ENCODE results near the gene TBX3.
"Not testable (repeated sequence)": the region's sequence is repeated elsewhere in the genome, so short reads cannot be mapped to it uniquely, and the experiment has no call there.

TBX3 gene

GRCh38 chr12:114684098-114684869 is at the start of gene TBX3:
TSS of gene TBX3 (minus strand) at chr12:114684175. CDS start at chr12:114683200, 975 bp downstream.
- Histone ChIP-seq H3K9ac (ENCODE audit: insufficient read length, low read depth) (peak within 1 kb of the TSS; percentile 89), H3K4me1 (ENCODE audit: insufficient read depth, insufficient read length) (peaks cover 11% of the 10 kb centered on the region), H3K36me3 (ENCODE audit: insufficient read depth, insufficient read length, low read length) (peaks cover 12% of the 10 kb centered on the region), H3K4me3 (ENCODE audit: insufficient read length, low read depth) (peak within 1 kb of the TSS; percentile 70), H3K27me3 (ENCODE audit: insufficient read depth, insufficient read length) (peaks cover 86% of the 10 kb centered on the region), H3K9me3 (ENCODE audit: insufficient read depth, low read length) (no peaks in the 10 kb centered on the region)
- TF ChIP-seq ZNF274 (IDR thresholded peaks at IDR 0.05; ENCODE audit: low read depth, low read length) (no peak), SUZ12 (IDR thresholded peaks at IDR 0.05; ENCODE audit: extremely low read depth, insufficient read depth, insufficient read length) (no peak), YY1 (IDR thresholded peaks at IDR 0.05; ENCODE audit: insufficient read depth, insufficient read length) (no peak)
- peak; percentile 92 for DNase-seq (ENCODE audit: low read depth, low spot score)

GRCh38 chr12:114732426-114733030 is 48.6 kb upstream of the TBX3 start:
- Histone ChIP-seq H3K27me3 (ENCODE audit: insufficient read depth, insufficient read length) (peaks cover 40% of the 10 kb centered on the region), H3K9ac (ENCODE audit: insufficient read length, low read depth) (no peak overlapping the region), H3K4me3 (ENCODE audit: insufficient read length, low read depth) (no peak overlapping the region), H3K36me3 (ENCODE audit: insufficient read depth, insufficient read length, low read length) (no peaks in the 10 kb centered on the region), H3K4me1 (ENCODE audit: insufficient read depth, insufficient read length) (peaks cover 8% of the 10 kb centered on the region), H3K9me3 (ENCODE audit: insufficient read depth, low read length) (no peaks in the 10 kb centered on the region; the same call in 1 of the 2 replicates)
- TF ChIP-seq YY1 (IDR thresholded peaks at IDR 0.05; ENCODE audit: insufficient read depth, insufficient read length) = no peak
- TF ChIP-seq SUZ12 (IDR thresholded peaks at IDR 0.05; ENCODE audit: extremely low read depth, insufficient read depth, insufficient read length) = no peak
- TF ChIP-seq ZNF274 (IDR thresholded peaks at IDR 0.05; ENCODE audit: low read depth, low read length) = no peak
- no peak for DNase-seq (ENCODE audit: low read depth, low spot score)

GRCh38 chr12:114729731-114730130 is 45.8 kb upstream of the TBX3 start:
- Histone ChIP-seq H3K9ac (ENCODE audit: insufficient read length, low read depth) (no peak overlapping the region), H3K36me3 (ENCODE audit: insufficient read depth, insufficient read length, low read length) (no peaks in the 10 kb centered on the region), H3K4me3 (ENCODE audit: insufficient read length, low read depth) (no peak overlapping the region), H3K9me3 (ENCODE audit: insufficient read depth, low read length) (no peaks in the 10 kb centered on the region), H3K27me3 (ENCODE audit: insufficient read depth, insufficient read length) (peaks cover 13% of the 10 kb centered on the region), H3K4me1 (ENCODE audit: insufficient read depth, insufficient read length) (peaks cover 7% of the 10 kb centered on the region)
- no peak for TF ChIP-seq SUZ12 (IDR thresholded peaks at IDR 0.05; ENCODE audit: extremely low read depth, insufficient read depth, insufficient read length)
- no peak for TF ChIP-seq ZNF274 (IDR thresholded peaks at IDR 0.05; ENCODE audit: low read depth, low read length)
- no peak for TF ChIP-seq YY1 (IDR thresholded peaks at IDR 0.05; ENCODE audit: insufficient read depth, insufficient read length)
- no peak for DNase-seq (ENCODE audit: low read depth, low spot score)

GRCh38 chr12:114726092-114726710 is 42.2 kb upstream of the TBX3 start:
- Histone ChIP-seq H3K4me1 (ENCODE audit: insufficient read depth, insufficient read length) (no peaks in the 10 kb centered on the region), H3K9me3 (ENCODE audit: insufficient read depth, low read length) (no peaks in the 10 kb centered on the region), H3K9ac (ENCODE audit: insufficient read length, low read depth) (no peak overlapping the region), H3K4me3 (ENCODE audit: insufficient read length, low read depth) (no peak overlapping the region), H3K27me3 (ENCODE audit: insufficient read depth, insufficient read length) (no peaks in the 10 kb centered on the region), H3K36me3 (ENCODE audit: insufficient read depth, insufficient read length, low read length) (no peaks in the 10 kb centered on the region)
- TF ChIP-seq YY1 (IDR thresholded peaks at IDR 0.05; ENCODE audit: insufficient read depth, insufficient read length) (no peak), SUZ12 (IDR thresholded peaks at IDR 0.05; ENCODE audit: extremely low read depth, insufficient read depth, insufficient read length) (no peak), ZNF274 (IDR thresholded peaks at IDR 0.05; ENCODE audit: low read depth, low read length) (no peak)
- DNase-seq (ENCODE audit: low read depth, low spot score) = no peak

- DNase-seq (ENCODE audit: low read depth, low spot score); H3K4me1 ChIP-seq (ENCODE audit: insufficient read depth, insufficient read length); H3K27me3 ChIP-seq (ENCODE audit: insufficient read depth, insufficient read length); H3K9me3 ChIP-seq (ENCODE audit: insufficient read depth, low read length); H3K36me3 ChIP-seq (ENCODE audit: insufficient read depth, insufficient read length, low read length); H3K9ac ChIP-seq (ENCODE audit: insufficient read length, low read depth); H3K4me3 ChIP-seq (ENCODE audit: insufficient read length, low read depth): not testable (repeated sequence)
Measured at GRCh38 chr12:114722176-114722575, 38.2 kb upstream of the TBX3 start.

GRCh38 chr12:114721266-114721665 is 37.3 kb upstream of the TBX3 start:
- no peak overlapping the region for H3K4me3 ChIP-seq (ENCODE audit: insufficient read length, low read depth)
- H3K9ac ChIP-seq (ENCODE audit: insufficient read length, low read depth) = no peak overlapping the region
- no peaks in the 10 kb centered on the region for H3K4me1 ChIP-seq (ENCODE audit: insufficient read depth, insufficient read length)
- no peak for DNase-seq (ENCODE audit: low read depth, low spot score)
- no peak for TF ChIP-seq YY1 (IDR thresholded peaks at IDR 0.05; ENCODE audit: insufficient read depth, insufficient read length)
- H3K27me3 ChIP-seq (ENCODE audit: insufficient read depth, insufficient read length) = no peaks in the 10 kb centered on the region
- no peaks in the 10 kb centered on the region for H3K9me3 ChIP-seq (ENCODE audit: insufficient read depth, low read length)
- H3K36me3 ChIP-seq (ENCODE audit: insufficient read depth, insufficient read length, low read length) = no peaks in the 10 kb centered on the region

GRCh38 chr12:114713466-114714215 is 29.7 kb upstream of the TBX3 start:
- H3K27me3 ChIP-seq (ENCODE audit: insufficient read depth, insufficient read length) = no peaks in the 10 kb centered on the region
- no peak overlapping the region for H3K9ac ChIP-seq (ENCODE audit: insufficient read length, low read depth)
- DNase-seq (ENCODE audit: low read depth, low spot score) = no peak
- no peak overlapping the region for H3K4me3 ChIP-seq (ENCODE audit: insufficient read length, low read depth)
- peaks cover 9% of the 10 kb centered on the region; the same call in 1 of the 2 replicates for H3K9me3 ChIP-seq (ENCODE audit: insufficient read depth, low read length)
- peaks cover 2% of the 10 kb centered on the region for H3K4me1 ChIP-seq (ENCODE audit: insufficient read depth, insufficient read length)
- no peaks in the 10 kb centered on the region for H3K36me3 ChIP-seq (ENCODE audit: insufficient read depth, insufficient read length, low read length)
- TF ChIP-seq ZNF274 (IDR thresholded peaks at IDR 0.05; ENCODE audit: low read depth, low read length) (no peak), YY1 (IDR thresholded peaks at IDR 0.05; ENCODE audit: insufficient read depth, insufficient read length) (no peak), SUZ12 (IDR thresholded peaks at IDR 0.05; ENCODE audit: extremely low read depth, insufficient read depth, insufficient read length) (no peak)

Data from NT2/D1 (cell line).